Suprapubic skin (tissue), 4 donors: ENCODE measurements around the gene CHDH. TPM values are rescaled to one million over a fixed set of nuclear protein-coding genes. Genes with fewer than 3 reads are reported as not detected.

Source experiments
- DNase-seq, 2 donors: peaks; one replicate each; pipeline ENCODE4 v3.0.0-alpha.2; 2019; ENCODE audit warnings: low spot score in 2 of 2
- H3K27ac ChIP-seq: fragments of 200-600 bp; sonication (generic); one replicate; pipeline ENCODE4 v1.5.1; 2019
- H3K27me3 ChIP-seq: fragments of 200-600 bp; sonication (generic); one replicate; pipeline ENCODE4 v1.5.1; 2019
- H3K36me3 ChIP-seq: fragments of 200-600 bp; sonication (generic); one replicate; pipeline ENCODE4 v1.5.1; 2019
- H3K4me1 ChIP-seq: fragments of 200-600 bp; sonication (generic); one replicate; pipeline ENCODE4 v1.5.1; 2019
- H3K4me3 ChIP-seq: fragments of 200-600 bp; sonication (generic); one replicate; pipeline ENCODE4 v1.5.1; 2019; ENCODE audit warnings: mild to moderate bottlenecking
- H3K9me3 ChIP-seq: fragments of 200-600 bp; sonication (generic); one replicate; pipeline ENCODE4 v1.5.1; 2019
- EP300 ChIP-seq: sonication (generic); formaldehyde crosslinking; IDR thresholded peaks from one replicate; pipeline ENCODE4 v1.6.1; 2017; ENCODE audit warnings: antibody characterized with exemption
- POLR2A ChIP-seq, 2 donors: fragments of 450-650 bp; IDR thresholded peaks; one replicate each; pipeline ENCODE4 v1.6.1; 2017; ENCODE audit warnings: antibody characterized with exemption in 2 of 2, mild to moderate bottlenecking in 2 of 2, moderate library complexity in 2 of 2
- POLR2AphosphoS5 ChIP-seq, 3 donors: sonication (generic); formaldehyde crosslinking; IDR thresholded peaks; one replicate each; pipeline ENCODE4 v1.6.1; 2017; ENCODE audit warnings: antibody characterized with exemption in 3 of 3
- WGBS: methylation state at CpG from one replicate; pipeline ENCODE4 v1.1.5; 2018; 5-methylcytosine and 5-hydroxymethylcytosine counted together
- total RNA-seq, 4 donors: library from RNA; depleted of rRNA; stranded (reverse); fragments of >200 nt; gene quantifications; one replicate each; pipeline ENCODE4 v1.1.0, GENCODE V29; 2016
- TF ChIP-seq, protein P1 (sequence below), 2 donors: fragments of 200-600 bp in 1 of 2; fragments of 450-650 bp in 1 of 2; sonication (generic) in 1 of 2; IDR thresholded peaks; one replicate each; pipeline ENCODE4 v1.5.1; 2016 to 2019; ENCODE audit warnings: antibody characterized with exemption in 2 of 2, mild to moderate bottlenecking in 1 of 2, moderate library complexity in 1 of 2

Gene CHDH
- total RNA-seq, 4 donors from 2014 or later: 6.0 to 26.4 (median 9.3) TPM

DNA sequence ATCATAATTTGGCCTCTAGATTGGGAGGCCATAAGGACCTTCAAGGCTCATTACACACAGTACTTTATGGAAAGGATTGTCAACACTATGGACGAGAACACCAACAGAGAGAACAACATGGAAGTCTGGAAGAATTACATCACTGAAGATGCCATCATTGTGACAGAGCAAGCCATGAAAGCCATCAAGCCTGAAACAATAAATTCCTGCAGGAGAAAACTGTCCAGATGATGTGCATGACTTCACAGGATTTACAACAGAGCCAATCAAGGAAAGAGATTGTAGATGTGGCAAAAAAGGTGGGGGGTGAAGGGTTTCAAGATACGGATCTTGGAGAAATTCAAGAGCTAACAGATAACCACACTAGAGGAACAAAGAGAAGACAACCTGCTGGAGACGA, 16.0 kb upstream of the CHDH start:
- DNase-seq: no peak
- no peak overlapping the region for H3K27ac ChIP-seq
- no peaks in the 10 kb centered on the region for H3K27me3 ChIP-seq
- H3K9me3 ChIP-seq: no peaks in the 10 kb centered on the region
- no peaks in the 10 kb centered on the region for H3K4me1 ChIP-seq
- TF ChIP-seq, protein P1, sequence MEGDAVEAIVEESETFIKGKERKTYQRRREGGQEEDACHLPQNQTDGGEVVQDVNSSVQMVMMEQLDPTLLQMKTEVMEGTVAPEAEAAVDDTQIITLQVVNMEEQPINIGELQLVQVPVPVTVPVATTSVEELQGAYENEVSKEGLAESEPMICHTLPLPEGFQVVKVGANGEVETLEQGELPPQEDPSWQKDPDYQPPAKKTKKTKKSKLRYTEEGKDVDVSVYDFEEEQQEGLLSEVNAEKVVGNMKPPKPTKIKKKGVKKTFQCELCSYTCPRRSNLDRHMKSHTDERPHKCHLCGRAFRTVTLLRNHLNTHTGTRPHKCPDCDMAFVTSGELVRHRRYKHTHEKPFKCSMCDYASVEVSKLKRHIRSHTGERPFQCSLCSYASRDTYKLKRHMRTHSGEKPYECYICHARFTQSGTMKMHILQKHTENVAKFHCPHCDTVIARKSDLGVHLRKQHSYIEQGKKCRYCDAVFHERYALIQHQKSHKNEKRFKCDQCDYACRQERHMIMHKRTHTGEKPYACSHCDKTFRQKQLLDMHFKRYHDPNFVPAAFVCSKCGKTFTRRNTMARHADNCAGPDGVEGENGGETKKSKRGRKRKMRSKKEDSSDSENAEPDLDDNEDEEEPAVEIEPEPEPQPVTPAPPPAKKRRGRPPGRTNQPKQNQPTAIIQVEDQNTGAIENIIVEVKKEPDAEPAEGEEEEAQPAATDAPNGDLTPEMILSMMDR (IDR thresholded peaks at IDR 0.05): no peak
- WGBS: 91% methylated on average over 3 of the region's 3 CpGs
- no peak overlapping the region for H3K4me3 ChIP-seq
- H3K36me3 ChIP-seq: peaks cover 59% of the 10 kb centered on the region

DNA sequence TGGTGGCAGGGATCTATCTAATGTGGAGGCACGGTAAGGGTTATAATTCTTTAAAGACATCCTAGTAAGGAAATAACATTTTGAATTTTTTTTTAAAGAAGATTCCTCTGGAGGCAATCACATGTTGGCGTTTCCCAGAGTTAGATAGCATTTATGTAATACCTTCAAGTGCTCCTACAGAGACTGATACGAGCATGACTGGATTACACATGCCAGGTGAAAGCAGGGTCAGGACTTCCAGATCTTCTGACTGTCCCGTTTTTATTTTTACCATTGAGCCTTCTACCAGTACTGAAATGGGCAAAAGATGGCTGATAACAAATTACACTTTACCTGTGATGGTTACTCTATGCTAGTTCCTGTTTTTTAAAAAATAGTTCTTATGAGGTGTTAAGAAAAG, 14.0 kb upstream of the CHDH start:
- Histone ChIP-seq H3K4me1 (no peaks in the 10 kb centered on the region), H3K36me3 (peaks cover 40% of the 10 kb centered on the region), H3K9me3 (no peaks in the 10 kb centered on the region), H3K4me3 (no peak overlapping the region), H3K27ac (no peak overlapping the region), H3K27me3 (no peaks in the 10 kb centered on the region)
- DNase-seq: no peak
- 61% methylated on average over 4 of the region's 4 CpGs for WGBS
- TF ChIP-seq EP300: no peak
- TF ChIP-seq POLR2AphosphoS5 (IDR thresholded peaks at IDR 0.05): no peak
- TF ChIP-seq, protein P1 (IDR thresholded peaks at IDR 0.05): no peak

- TF ChIP-seq, protein P1 (IDR thresholded peaks at IDR 0.05): no peak
- TF ChIP-seq POLR2A (IDR thresholded peaks at IDR 0.05): no peak
- no peak for TF ChIP-seq POLR2AphosphoS5 (IDR thresholded peaks at IDR 0.05)
- no peak for TF ChIP-seq EP300
- Histone ChIP-seq H3K36me3 (peaks cover 30% of the 10 kb centered on the region), H3K27me3 (no peaks in the 10 kb centered on the region), H3K4me1 (no peaks in the 10 kb centered on the region), H3K27ac (no peak overlapping the region), H3K9me3 (no peaks in the 10 kb centered on the region), H3K4me3 (no peak overlapping the region)
- WGBS: 89% methylated on average over 6 of the region's 6 CpGs
- no peak for DNase-seq
Measured at GRCh38 chr3:53859178-53859577, 13.0 kb upstream of the CHDH start.

- Histone ChIP-seq H3K27me3 (no peaks in the 10 kb centered on the region), H3K27ac (peak overlapping the region; percentile 1), H3K4me3 (no peak overlapping the region), H3K4me1 (no peaks in the 10 kb centered on the region), H3K9me3 (no peaks in the 10 kb centered on the region), H3K36me3 (peaks cover 22% of the 10 kb centered on the region)
- DNase-seq: no peak
- 84% methylated on average over 7 of the region's 7 CpGs for WGBS
- TF ChIP-seq POLR2A (IDR thresholded peaks at IDR 0.05): no peak
- no peak for TF ChIP-seq POLR2AphosphoS5 (IDR thresholded peaks at IDR 0.05)
Measured at GRCh38 chr3:53858096-53858741, 12.0 kb upstream of the CHDH start.

DNA sequence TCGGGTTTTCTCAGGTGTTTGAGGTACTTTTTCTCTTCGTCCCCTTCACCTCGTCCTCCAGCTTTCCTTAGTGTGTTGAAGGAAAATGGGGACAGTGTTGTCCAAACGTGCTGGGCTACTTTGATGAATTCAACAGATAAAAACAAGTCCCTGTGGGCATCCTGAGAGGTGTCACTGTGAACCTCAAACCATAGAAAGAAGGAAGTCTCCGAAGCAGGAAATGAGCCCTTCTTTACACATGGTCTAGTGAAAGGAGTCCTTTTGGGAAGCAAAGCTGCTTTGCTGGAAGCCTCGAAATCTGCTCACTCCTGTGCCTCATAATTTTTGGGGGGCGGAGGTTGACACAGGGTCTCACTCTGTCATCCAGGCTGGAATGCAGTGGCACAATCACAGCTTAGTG, 10.7 kb upstream of the CHDH start:
- no peaks in the 10 kb centered on the region for H3K27me3 ChIP-seq
- peaks cover 10% of the 10 kb centered on the region for H3K36me3 ChIP-seq

More for the DNA sequence above, 10.7 kb upstream of the CHDH start:
- 75% methylated on average over 7 of the region's 7 CpGs for WGBS
- DNase-seq: no peak
- TF ChIP-seq POLR2A (IDR thresholded peaks at IDR 0.05) (no peak), EP300 (no peak), POLR2AphosphoS5 (IDR thresholded peaks at IDR 0.05) (no peak)
- TF ChIP-seq, protein P1 (IDR thresholded peaks at IDR 0.05): no peak
- Histone ChIP-seq H3K27ac (no peak overlapping the region), H3K9me3 (no peaks in the 10 kb centered on the region), H3K4me1 (no peaks in the 10 kb centered on the region), H3K4me3 (no peak overlapping the region)
